ENCODE data around the gene MRGPRX2. TPM values are rescaled to one million over a fixed set of nuclear protein-coding genes. Genes with fewer than 3 reads are reported as not detected.

MRGPRX2 gene
- polyA plus RNA-seq, 3 donors = not detected

DNA sequence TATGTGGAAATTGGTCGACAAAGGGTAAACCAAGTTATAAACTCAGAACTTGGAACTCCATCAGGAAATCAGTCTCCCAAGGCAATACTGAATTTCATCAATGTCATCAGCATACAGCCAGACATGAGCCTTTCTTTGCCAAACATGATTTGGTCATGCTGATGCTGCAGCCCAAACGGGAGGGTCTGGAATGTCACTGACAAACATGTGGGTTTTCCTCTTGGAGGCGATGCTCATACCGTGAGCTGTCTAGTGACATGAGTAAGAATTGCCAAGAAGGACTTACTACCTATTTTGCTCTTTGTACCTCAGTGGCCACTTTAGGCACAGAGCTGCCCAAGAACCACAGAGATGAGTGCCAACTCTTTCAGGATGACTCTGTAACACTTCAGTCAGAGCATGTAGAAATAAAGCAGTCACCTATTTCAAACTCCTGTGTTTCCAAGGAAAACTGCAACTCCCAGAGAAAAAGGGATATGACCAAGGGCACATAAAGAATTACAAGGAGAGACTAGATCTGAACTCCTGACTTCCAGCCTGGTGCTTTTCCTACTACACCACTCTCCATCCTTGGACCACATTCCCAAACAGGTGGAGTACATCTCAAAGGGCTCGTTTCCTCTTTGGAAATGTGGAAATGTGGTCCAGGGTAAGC lies 24.3 kb upstream of the MRGPRX2 start:
- Histone ChIP-seq H3K4me3 (replicated peaks in 1 of 3; ENCODE audit: low read depth in 2 of 3, low read length in 3 of 3) (no peak overlapping the region), H3K27ac (ENCODE audit: low read depth in 1 of 2, low read length in 2 of 2) (no peak overlapping the region), H3K9me3 (replicated peaks in 1 of 2; ENCODE audit: control insufficient read depth in 1 of 2, insufficient read depth in 1 of 2, low read length in 2 of 2) (no peaks in the 10 kb centered on the region), H3K9ac (ENCODE audit: insufficient read depth, low read length, poor library complexity, severe bottlenecking) (no peak overlapping the region), H2AFZ (ENCODE audit: insufficient read depth, low read depth, low read length, poor library complexity, severe bottlenecking) (no peak overlapping the region), H3K79me2 (ENCODE audit: insufficient read depth, low read length) (no peaks in the 10 kb centered on the region), H3K36me3 (replicated peaks in 1 of 2; ENCODE audit: control insufficient read depth in 1 of 2, insufficient read depth in 2 of 2, low read length in 2 of 2) (no peaks in the 10 kb centered on the region), H3K4me1 (ENCODE audit: control insufficient read depth in 1 of 2, insufficient read depth in 2 of 2, low read length in 2 of 2) (no peaks in the 10 kb centered on the region), H3K27me3 (ENCODE audit: control insufficient read depth in 2 of 2, insufficient read depth in 2 of 2, low read length in 2 of 2) (no peaks in the 10 kb centered on the region), H4K20me1 (ENCODE audit: insufficient read depth, low read length) (no peaks in the 10 kb centered on the region), H3K4me2 (replicated peaks; ENCODE audit: extremely low read depth, low read length, poor library complexity, severe bottlenecking) (no peak overlapping the region)
- Mint-ChIP-seq H3K4me1 (no peaks in the 10 kb centered on the region), H3K4me3 (no peak overlapping the region), H3K36me3 (no peaks in the 10 kb centered on the region), H3K9me3 (peaks cover 0 to 5% (median 0%) of the 10 kb centered on the region in 7 donors), H3K27me3 (ENCODE audit: low read depth in 3 of 3) (peaks cover 0 to 4% (median 1%) of the 10 kb centered on the region in 3 donors), H3K27ac (no peak overlapping the region)
- TF ChIP-seq CTCF (IDR thresholded peaks at IDR 0.05) = no peak
- no peak for DNase-seq
- 88% methylated on average over 1 of the region's 5 CpGs for WGBS (ENCODE audit: insufficient coverage)
- intact Hi-C loops (cut with micrococcal nuclease) = no loop called here

DNA sequence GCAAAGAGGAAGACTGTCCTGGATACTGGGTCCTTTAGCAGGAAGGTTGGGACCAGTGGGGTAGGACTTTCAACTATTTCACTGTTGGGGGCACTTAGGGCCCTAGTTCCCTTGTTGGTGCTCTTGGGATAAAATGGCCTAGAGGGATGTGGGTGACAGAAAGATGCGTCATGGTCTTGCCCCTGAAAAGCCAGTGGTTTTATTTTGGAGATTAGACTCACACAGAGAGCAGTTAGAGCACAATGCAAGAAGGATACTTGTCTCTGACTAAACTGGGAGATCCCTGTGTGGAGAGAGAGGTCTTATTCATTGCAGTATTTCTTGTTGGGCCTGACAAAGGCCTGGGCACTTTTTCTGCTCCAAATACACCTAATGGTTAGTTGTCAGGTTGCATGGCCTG lies 22.6 kb upstream of the MRGPRX2 start:
- TF ChIP-seq CTCF (IDR thresholded peaks at IDR 0.05) = no peak
- Histone ChIP-seq H3K4me2 (replicated peaks; ENCODE audit: extremely low read depth, low read length, poor library complexity, severe bottlenecking) (no peak overlapping the region), H3K9ac (ENCODE audit: insufficient read depth, low read length, poor library complexity, severe bottlenecking) (no peak overlapping the region), H3K27ac (ENCODE audit: low read depth in 1 of 2, low read length in 2 of 2) (no peak overlapping the region), H3K4me1 (ENCODE audit: control insufficient read depth in 1 of 2, insufficient read depth in 2 of 2, low read length in 2 of 2) (no peaks in the 10 kb centered on the region), H3K4me3 (replicated peaks in 1 of 3; ENCODE audit: low read depth in 2 of 3, low read length in 3 of 3) (no peak overlapping the region), H3K36me3 (replicated peaks in 1 of 2; ENCODE audit: control insufficient read depth in 1 of 2, insufficient read depth in 2 of 2, low read length in 2 of 2) (no peaks in the 10 kb centered on the region), H2AFZ (ENCODE audit: insufficient read depth, low read depth, low read length, poor library complexity, severe bottlenecking) (no peak overlapping the region), H3K27me3 (ENCODE audit: control insufficient read depth in 2 of 2, insufficient read depth in 2 of 2, low read length in 2 of 2) (no peaks in the 10 kb centered on the region), H3K79me2 (ENCODE audit: insufficient read depth, low read length) (no peaks in the 10 kb centered on the region), H4K20me1 (ENCODE audit: insufficient read depth, low read length) (no peaks in the 10 kb centered on the region), H3K9me3 (replicated peaks in 1 of 2; ENCODE audit: control insufficient read depth in 1 of 2, insufficient read depth in 1 of 2, low read length in 2 of 2) (no peaks in the 10 kb centered on the region)
- WGBS (ENCODE audit: insufficient coverage) = 100% methylated on average over 1 of the region's 1 CpG
- Mint-ChIP-seq H3K27ac (no peak overlapping the region), H3K9me3 (peaks cover 0 to 5% (median 0%) of the 10 kb centered on the region in 7 donors), H3K36me3 (no peaks in the 10 kb centered on the region), H3K4me1 (no peaks in the 10 kb centered on the region), H3K27me3 (ENCODE audit: low read depth in 3 of 3) (peaks cover 0 to 7% (median 3%) of the 10 kb centered on the region in 3 donors), H3K4me3 (no peak overlapping the region)
- DNase-seq = no peak
- intact Hi-C loops (cut with micrococcal nuclease) = no loop called here

All from CD14-positive monocyte (primary cell).